Esophagus squamous epithelium (tissue), 5 donors: ENCODE measurements around the gene TMEM44. TPM values are rescaled to one million over a fixed set of nuclear protein-coding genes. Genes with fewer than 3 reads are reported as not detected.

Experiments
- DNase-seq: peaks from one replicate; lab custom pipeline; 2025; lab: John Stamatoyannopoulos, UW
- H3K27ac ChIP-seq, 4 donors: fragments of 200-600 bp; sonication (generic); one replicate each; pipeline ENCODE4 v1.5.1; 2016 to 2019; ENCODE audit warnings: mild to moderate bottlenecking in 1 of 4
- H3K27me3 ChIP-seq, 4 donors: fragments of 200-600 bp; sonication (generic); 1 replicate in 3 of 4; 2 replicates in 1 of 4; pipeline versions ENCODE4 v1.5.1 to v1.6.0; 2017 to 2021; ENCODE audit warnings: antibody characterized with exemption in 1 of 4
- H3K36me3 ChIP-seq, 3 donors: fragments of 200-600 bp; sonication (generic); one replicate each; pipeline ENCODE4 v1.5.1; 2016 to 2019
- H3K4me1 ChIP-seq, 3 donors: fragments of 200-600 bp; sonication (generic); one replicate each; pipeline ENCODE4 v1.5.1; 2017 to 2019
- H3K4me3 ChIP-seq, 4 donors: fragments of 200-600 bp; sonication (generic); 1 replicate in 3 of 4; 2 replicates in 1 of 4; pipeline ENCODE4 v1.5.1; 2016 to 2019; ENCODE audit warnings: mild to moderate bottlenecking in 2 of 4, moderate library complexity in 1 of 4
- H3K9me3 ChIP-seq, 3 donors: fragments of 200-600 bp; sonication (generic); one replicate each; pipeline ENCODE4 v1.5.1; 2016 to 2019
- POLR2A ChIP-seq, 4 donors: fragments of 450-650 bp; IDR thresholded peaks; one replicate each; pipeline ENCODE4 v1.6.1; 2017; ENCODE audit warnings: antibody characterized with exemption in 4 of 4, mild to moderate bottlenecking in 4 of 4, moderate library complexity in 3 of 4
- WGBS, 2 donors: methylation state at CpG; one replicate each; pipeline ENCODE4 v1.1.5; 2018; 5-methylcytosine and 5-hydroxymethylcytosine counted together
- intact Hi-C: fragments of 100-400 bp; cut with DNase I; formaldehyde crosslinking; loops from one replicate; pipeline ENCODE4 v1.15.0; 2022
- total RNA-seq, 4 donors: library from RNA; depleted of rRNA; stranded (reverse); fragments of >200 nt; gene quantifications; one replicate each; pipeline ENCODE4 v1.1.0, GENCODE V29; 2016
- TF ChIP-seq, protein P1 (sequence below), 6 experiments: fragments of 450-650 bp in 4 of 6; fragments of 200-600 bp in 2 of 6; sonication (generic) in 2 of 6; IDR thresholded peaks; one replicate each; pipeline ENCODE4 v1.5.1; 2016 to 2019; ENCODE audit warnings: antibody characterized with exemption in 6 of 6, mild to moderate bottlenecking in 4 of 6, moderate library complexity in 4 of 6
- donor health status: DM: yes; HTN: yes; CAD: no.

The TMEM44 gene
- total RNA-seq, 4 donors from 2014 or later = 4.7 to 11.9 (median 7.6) TPM

GRCh38 chr3:194612221-194612620, 21.0 kb downstream of the TMEM44 start:
- no peak for TF ChIP-seq POLR2A (IDR thresholded peaks at IDR 0.05)
- TF ChIP-seq, protein P1, sequence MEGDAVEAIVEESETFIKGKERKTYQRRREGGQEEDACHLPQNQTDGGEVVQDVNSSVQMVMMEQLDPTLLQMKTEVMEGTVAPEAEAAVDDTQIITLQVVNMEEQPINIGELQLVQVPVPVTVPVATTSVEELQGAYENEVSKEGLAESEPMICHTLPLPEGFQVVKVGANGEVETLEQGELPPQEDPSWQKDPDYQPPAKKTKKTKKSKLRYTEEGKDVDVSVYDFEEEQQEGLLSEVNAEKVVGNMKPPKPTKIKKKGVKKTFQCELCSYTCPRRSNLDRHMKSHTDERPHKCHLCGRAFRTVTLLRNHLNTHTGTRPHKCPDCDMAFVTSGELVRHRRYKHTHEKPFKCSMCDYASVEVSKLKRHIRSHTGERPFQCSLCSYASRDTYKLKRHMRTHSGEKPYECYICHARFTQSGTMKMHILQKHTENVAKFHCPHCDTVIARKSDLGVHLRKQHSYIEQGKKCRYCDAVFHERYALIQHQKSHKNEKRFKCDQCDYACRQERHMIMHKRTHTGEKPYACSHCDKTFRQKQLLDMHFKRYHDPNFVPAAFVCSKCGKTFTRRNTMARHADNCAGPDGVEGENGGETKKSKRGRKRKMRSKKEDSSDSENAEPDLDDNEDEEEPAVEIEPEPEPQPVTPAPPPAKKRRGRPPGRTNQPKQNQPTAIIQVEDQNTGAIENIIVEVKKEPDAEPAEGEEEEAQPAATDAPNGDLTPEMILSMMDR (IDR thresholded peaks at IDR 0.05) = no peak
- DNase-seq = no peak
- Histone ChIP-seq H3K4me3 (no peak overlapping the region), H3K4me1 (no peaks in the 10 kb centered on the region), H3K27me3 (no peaks in the 10 kb centered on the region), H3K27ac (no peak overlapping the region), H3K36me3 (peaks cover 0 to 22% (median 0%) of the 10 kb centered on the region in 3 donors), H3K9me3 (no peaks in the 10 kb centered on the region)
- 67 to 71% methylated on average over 8 of the region's 8 CpGs for WGBS, 2 donors
- intact Hi-C loops = no loop called here

DNA sequence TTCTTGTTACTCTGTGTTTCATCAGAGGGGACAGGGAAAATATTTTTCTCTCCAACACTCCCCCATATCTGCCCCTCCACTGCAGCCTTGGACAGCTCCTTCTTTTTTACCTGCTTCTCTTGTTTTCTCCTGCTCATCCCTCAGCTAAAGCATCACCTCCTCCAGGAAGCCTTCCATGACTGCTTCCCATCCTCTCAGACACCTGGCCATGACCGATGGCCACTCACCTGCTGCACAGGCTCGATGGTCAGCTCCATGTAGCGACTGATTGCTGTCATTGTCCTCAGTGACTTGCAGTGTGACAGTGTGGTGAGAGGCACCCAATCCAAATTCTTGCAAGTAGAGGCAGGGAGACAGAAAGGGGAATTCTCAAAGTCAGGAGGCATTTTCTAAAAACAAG, 22.5 kb downstream of the TMEM44 start:
- no peak for DNase-seq
- Histone ChIP-seq H3K27me3 (no peaks in the 10 kb centered on the region), H3K27ac (no peak overlapping the region), H3K4me3 (no peak overlapping the region), H3K9me3 (no peaks in the 10 kb centered on the region), H3K4me1 (no peaks in the 10 kb centered on the region), H3K36me3 (peaks cover 0 to 17% (median 0%) of the 10 kb centered on the region in 3 donors)
- TF ChIP-seq, protein P1 (IDR thresholded peaks at IDR 0.05) = no peak
- 81 to 92% methylated on average over 3 of the region's 3 CpGs for WGBS, 2 donors
- intact Hi-C loops = no loop called here

DNA sequence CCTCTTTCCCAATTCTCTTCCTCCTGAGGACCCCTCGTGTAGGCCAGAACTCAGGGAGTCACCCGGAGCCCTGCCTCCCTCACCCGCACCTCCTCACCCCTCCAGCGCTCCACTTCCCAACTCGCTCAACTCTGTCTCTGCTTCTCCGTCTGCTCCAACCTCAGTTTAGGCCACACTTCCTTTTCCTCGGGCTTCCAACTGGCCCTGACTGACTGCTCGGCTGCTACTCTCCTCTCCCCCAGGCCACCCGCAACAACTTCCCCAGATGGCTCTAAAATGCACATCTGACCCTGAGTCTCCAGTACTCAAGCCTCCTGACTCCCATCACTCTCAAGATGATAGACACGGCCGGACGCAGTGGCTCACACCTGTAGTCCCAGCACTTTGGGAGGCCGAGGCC, 23.6 kb downstream of the TMEM44 start:
- WGBS, 2 donors = 84 to 86% methylated on average over 11 to 12 of the region's 13 CpGs
- Histone ChIP-seq H3K36me3 (peaks cover 0 to 8% (median 0%) of the 10 kb centered on the region in 3 donors), H3K4me3 (no peak overlapping the region), H3K9me3 (no peaks in the 10 kb centered on the region), H3K27me3 (no peaks in the 10 kb centered on the region), H3K4me1 (no peaks in the 10 kb centered on the region), H3K27ac (no peak overlapping the region)
- intact Hi-C loops = no loop called here
- no peak for DNase-seq
- TF ChIP-seq POLR2A (IDR thresholded peaks at IDR 0.05) = no peak

DNA sequence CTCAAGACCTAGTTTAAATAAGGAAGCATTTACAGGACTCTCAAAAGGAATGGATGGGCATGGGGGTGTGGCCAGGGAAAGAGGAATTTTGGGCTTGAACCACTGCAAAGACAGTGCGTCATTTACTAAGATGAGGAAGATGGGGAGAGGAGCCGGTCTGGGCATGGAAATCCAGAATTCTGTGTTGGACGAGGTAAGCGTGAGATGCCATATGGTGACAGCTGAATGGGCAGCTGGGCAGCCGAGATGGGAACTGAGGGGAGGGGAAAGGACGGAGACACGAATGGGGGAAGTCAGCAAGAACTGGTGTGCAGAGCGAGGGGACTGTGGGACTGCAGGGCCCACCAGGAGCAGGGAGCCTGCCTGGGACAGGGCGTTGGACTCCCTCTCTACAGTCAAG, 24.2 kb downstream of the TMEM44 start:
- Histone ChIP-seq H3K36me3 (peaks cover 0 to 7% (median 0%) of the 10 kb centered on the region in 3 donors), H3K27ac (no peak overlapping the region), H3K4me3 (no peak overlapping the region), H3K4me1 (no peaks in the 10 kb centered on the region), H3K9me3 (no peaks in the 10 kb centered on the region), H3K27me3 (no peaks in the 10 kb centered on the region)
- no peak for TF ChIP-seq POLR2A (IDR thresholded peaks at IDR 0.05)
- TF ChIP-seq, protein P1 (IDR thresholded peaks at IDR 0.05) = no peak
- WGBS, 2 donors = 85 to 88% methylated on average over 9 of the region's 9 CpGs
- intact Hi-C loops = no loop called here
- DNase-seq = no peak

DNA sequence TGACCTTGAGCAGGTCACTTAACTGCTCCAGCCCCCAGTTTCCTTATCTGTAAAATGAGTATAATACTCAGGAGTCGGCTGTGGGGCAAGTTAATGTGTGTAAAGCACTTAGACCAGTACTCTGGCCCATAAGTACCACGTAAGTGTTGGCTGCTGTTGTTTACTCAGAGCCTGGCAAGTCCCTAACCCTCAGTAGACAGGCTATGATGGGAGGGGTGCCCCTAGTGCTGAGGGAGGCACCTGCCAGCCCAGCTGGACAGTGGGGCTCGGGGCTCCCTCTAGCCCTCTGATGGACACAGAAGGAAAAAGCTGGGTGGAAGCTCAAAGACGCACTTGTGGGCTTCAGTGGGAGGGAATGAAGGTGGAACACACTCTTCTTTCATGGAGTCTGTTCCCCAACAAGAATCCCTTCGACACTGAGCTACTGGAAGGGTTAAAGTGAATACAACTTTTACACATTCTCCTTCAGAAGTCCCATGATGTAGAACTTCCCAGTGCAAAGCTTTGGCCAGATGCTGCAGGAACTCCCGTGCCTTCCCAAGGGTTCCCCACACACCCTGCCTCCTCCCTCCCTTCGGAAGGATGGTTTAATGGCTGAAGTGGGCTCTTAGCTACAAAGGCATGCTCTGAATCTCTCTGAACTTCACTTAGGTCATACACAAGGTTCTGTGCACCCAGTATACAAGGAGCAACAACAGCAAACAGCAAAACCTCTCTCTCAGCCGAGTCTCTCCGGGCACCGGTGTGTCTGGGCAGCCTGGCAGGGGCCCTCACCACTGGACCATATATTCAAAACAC, 25.4 kb downstream of the TMEM44 start:
- H3K9me3 ChIP-seq = no peaks in the 10 kb centered on the region
- 81 to 86% methylated on average over 5 to 10 of the region's 10 CpGs for WGBS, 2 donors
- no peak overlapping the region for H3K4me3 ChIP-seq
- H3K36me3 ChIP-seq = peaks cover 0 to 12% (median 0%) of the 10 kb centered on the region in 3 donors
- intact Hi-C loops = no loop called here
- H3K4me1 ChIP-seq = no peaks in the 10 kb centered on the region
- TF ChIP-seq, protein P1 (IDR thresholded peaks at IDR 0.05) = no peak
- TF ChIP-seq POLR2A (IDR thresholded peaks at IDR 0.05) = no peak
- H3K27ac ChIP-seq = no peak overlapping the region
- no peaks in the 10 kb centered on the region for H3K27me3 ChIP-seq
- no peak for DNase-seq
